ENCODE results near the gene FBXW5. TPM values are rescaled to one million over a fixed set of nuclear protein-coding genes. Genes with fewer than 3 reads are reported as not detected.
A peak's percentile ranks its signal among the peaks of the same experiment; 100 is the strongest.

Gene FBXW5, protein sequence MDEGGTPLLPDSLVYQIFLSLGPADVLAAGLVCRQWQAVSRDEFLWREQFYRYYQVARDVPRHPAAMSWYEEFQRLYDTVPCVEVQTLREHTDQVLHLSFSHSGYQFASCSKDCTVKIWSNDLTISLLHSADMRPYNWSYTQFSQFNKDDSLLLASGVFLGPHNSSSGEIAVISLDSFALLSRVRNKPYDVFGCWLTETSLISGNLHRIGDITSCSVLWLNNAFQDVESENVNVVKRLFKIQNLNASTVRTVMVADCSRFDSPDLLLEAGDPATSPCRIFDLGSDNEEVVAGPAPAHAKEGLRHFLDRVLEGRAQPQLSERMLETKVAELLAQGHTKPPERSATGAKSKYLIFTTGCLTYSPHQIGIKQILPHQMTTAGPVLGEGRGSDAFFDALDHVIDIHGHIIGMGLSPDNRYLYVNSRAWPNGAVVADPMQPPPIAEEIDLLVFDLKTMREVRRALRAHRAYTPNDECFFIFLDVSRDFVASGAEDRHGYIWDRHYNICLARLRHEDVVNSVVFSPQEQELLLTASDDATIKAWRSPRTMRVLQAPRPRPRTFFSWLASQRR
- total RNA-seq (2012; rRNA removed): 123 and 127 TPM in 2 replicates

DNA sequence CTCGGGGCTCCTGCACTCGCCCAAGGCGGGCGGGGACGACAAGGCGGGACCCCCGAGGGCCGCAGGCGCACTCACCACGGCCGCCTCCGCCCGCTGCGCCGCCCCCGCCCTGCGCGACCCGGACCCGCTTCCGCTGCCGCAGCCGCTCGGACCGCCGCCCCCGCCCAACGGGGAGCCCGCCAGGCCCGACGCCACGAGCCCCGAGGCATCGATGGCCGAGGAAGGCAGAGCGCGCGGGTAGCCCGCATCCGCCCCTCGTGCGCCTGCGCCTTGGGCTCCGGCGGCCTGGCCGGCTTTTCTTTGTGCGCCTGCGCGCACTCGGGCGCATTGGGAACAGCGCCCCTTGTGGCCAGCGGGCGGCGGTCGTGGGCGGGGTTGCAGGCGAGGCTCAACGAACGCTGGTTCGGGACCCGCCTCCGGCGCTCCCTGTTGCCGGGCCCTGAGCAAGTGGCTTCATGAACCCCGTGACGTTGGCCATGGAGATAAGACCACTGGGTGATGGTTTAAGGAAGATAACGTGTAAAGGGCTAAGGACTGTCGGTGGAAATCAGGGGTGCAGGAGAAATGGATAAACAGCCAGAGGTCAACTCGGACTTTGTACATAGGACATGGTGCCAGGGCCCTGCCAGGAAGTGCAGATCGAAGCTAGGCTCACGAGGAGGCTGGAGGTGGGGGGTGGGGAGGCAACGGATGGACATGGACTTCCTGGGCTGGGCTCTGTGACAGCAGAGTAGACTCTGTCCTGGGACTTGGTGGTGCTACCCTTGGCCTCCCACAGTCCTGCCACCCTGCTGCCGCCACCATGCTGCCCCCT lies at the start of gene FBXW5, which contains the start of gene C8G:
Gene FBXW5, minus strand, starts transcription at position 220 of the 814 bp plus-strand sequence. CDS start 655 bp downstream, outside the sequence.
Gene C8G, plus strand, starts transcription at position 725 of the 814 bp plus-strand sequence. Its CDS starts 78 bp downstream, at position 803.
- H3K27me3 ChIP-seq (ENCODE audit: control insufficient read depth, insufficient read depth, low read length): no peaks in the 10 kb centered on the region
- H3K9ac ChIP-seq (ENCODE audit: low read depth, low read length): peak within 1 kb of the TSS; percentile 97
- H3K36me3 ChIP-seq (ENCODE audit: insufficient read depth, low read length): peaks cover 36% of the 10 kb centered on the region
- peak within 1 kb of the TSS; percentile 100 for H3K4me3 ChIP-seq (ENCODE audit: low read length)
- H3K9me3 ChIP-seq (replicated peaks; ENCODE audit: low read length): no peaks in the 10 kb centered on the region
- peaks cover 34% of the 10 kb centered on the region for H3K4me1 ChIP-seq (ENCODE audit: control insufficient read depth, insufficient read depth, low read length)
- peak within 1 kb of the TSS; percentile 85 for H3K4me2 ChIP-seq (ENCODE audit: low read length)

DNA sequence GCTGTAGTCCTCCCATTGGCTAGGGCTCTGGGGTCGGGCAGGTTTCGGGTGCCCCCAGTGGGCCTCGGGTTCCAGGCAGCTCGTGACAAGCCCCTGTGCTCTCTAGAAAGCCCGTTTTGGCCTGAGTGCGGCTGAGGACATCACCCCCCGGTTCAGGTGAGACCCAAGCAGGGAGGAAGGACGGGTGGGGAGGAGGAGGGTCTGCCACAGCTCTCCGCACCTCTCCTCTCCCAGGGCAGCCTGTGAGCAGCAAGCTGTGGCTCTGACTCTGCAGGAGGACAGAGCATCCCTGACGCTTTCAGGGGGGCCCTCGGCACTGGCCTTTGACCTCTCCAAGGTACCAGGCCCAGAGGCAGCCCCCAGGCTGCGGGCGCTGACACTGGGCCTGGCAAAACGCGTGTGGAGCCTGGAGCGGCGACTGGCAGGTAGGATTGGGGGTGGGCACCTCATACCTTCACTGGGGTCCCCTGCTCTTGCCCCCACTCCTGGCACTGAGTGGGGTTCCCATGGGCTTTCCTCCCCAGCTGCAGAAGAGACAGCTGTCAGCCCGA lies 48.4 kb upstream of the FBXW5 start:
- H3K4me3 ChIP-seq (ENCODE audit: low read length): peak overlapping the region; percentile 88
- peak overlapping the region; percentile 92 for H3K4me2 ChIP-seq (ENCODE audit: low read length)
- H3K9me3 ChIP-seq (replicated peaks; ENCODE audit: low read length): no peaks in the 10 kb centered on the region
- peak overlapping the region; percentile 78 for H3K9ac ChIP-seq (ENCODE audit: low read depth, low read length)
- H3K4me1 ChIP-seq (ENCODE audit: control insufficient read depth, insufficient read depth, low read length): peaks cover 47% of the 10 kb centered on the region
- H3K27me3 ChIP-seq (ENCODE audit: control insufficient read depth, insufficient read depth, low read length): no peaks in the 10 kb centered on the region
- no peaks in the 10 kb centered on the region for H3K36me3 ChIP-seq (ENCODE audit: insufficient read depth, low read length)

DNA sequence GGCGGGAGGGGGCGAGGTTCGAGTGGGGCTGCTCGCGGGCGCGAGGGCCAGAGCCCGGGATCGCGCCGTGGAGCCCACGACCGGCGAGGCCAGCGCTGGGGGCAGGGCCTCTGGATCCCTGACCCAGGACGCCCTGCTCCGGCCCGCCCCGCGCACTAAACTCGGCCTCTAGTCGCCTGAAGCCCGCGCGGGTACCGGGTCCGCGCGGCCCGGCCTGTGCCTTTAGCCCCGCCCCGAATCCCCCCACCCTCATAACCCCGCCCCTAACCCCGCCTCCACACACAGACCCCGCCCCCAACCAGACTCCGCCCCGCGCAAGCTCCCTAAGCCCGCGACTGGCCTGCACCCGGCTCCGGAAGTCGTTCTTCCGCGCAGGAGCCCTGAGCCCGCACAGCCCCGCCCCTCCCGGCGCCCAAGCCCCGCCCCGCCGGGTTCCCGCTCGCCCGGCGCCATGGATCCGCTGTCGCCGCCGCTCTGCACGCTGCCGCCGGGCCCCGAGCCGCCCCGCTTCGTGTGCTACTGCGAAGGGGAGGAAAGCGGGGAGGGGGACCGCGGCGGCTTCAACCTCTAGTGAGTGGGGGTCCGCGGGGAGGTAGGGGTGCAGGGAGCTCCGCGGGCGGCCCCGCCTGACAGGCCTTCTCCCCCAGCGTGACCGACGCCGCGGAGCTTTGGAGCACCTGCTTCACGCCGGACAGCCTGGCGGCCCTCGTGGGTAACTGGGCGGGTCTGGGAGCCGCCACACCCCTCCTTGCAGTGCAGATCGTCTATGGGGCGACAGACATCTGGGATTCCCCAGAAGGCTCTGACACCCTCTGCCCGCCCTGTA lies 47.7 kb upstream of the FBXW5 start, which contains the start of gene PAXX:
Gene PAXX, plus strand, starts transcription at position 430 of the 826 bp plus-strand sequence. Its CDS starts 22 bp downstream, at position 452.
- peak within 1 kb of the TSS; percentile 92 for H3K4me2 ChIP-seq (ENCODE audit: low read length)
- H3K9me3 ChIP-seq (replicated peaks; ENCODE audit: low read length): no peaks in the 10 kb centered on the region
- H3K36me3 ChIP-seq (ENCODE audit: insufficient read depth, low read length): no peaks in the 10 kb centered on the region
- peak within 1 kb of the TSS; percentile 88 for H3K4me3 ChIP-seq (ENCODE audit: low read length)
- peaks cover 40% of the 10 kb centered on the region for H3K4me1 ChIP-seq (ENCODE audit: control insufficient read depth, insufficient read depth, low read length)
- H3K27me3 ChIP-seq (ENCODE audit: control insufficient read depth, insufficient read depth, low read length): no peaks in the 10 kb centered on the region
- H3K9ac ChIP-seq (ENCODE audit: low read depth, low read length): peak within 1 kb of the TSS; percentile 78

GRCh38 chr9:136990242-136990911 lies 45.8 kb upstream of the FBXW5 start:
- H3K4me2 ChIP-seq (ENCODE audit: low read length): no peak overlapping the region
- H3K9me3 ChIP-seq (replicated peaks; ENCODE audit: low read length): no peaks in the 10 kb centered on the region
- H3K36me3 ChIP-seq (ENCODE audit: insufficient read depth, low read length): no peaks in the 10 kb centered on the region
- peaks cover 22% of the 10 kb centered on the region for H3K4me1 ChIP-seq (ENCODE audit: control insufficient read depth, insufficient read depth, low read length)
- H3K4me3 ChIP-seq (ENCODE audit: low read length): no peak overlapping the region
- no peak overlapping the region for H3K9ac ChIP-seq (ENCODE audit: low read depth, low read length)
- H3K27me3 ChIP-seq (ENCODE audit: control insufficient read depth, insufficient read depth, low read length): no peaks in the 10 kb centered on the region

DNA sequence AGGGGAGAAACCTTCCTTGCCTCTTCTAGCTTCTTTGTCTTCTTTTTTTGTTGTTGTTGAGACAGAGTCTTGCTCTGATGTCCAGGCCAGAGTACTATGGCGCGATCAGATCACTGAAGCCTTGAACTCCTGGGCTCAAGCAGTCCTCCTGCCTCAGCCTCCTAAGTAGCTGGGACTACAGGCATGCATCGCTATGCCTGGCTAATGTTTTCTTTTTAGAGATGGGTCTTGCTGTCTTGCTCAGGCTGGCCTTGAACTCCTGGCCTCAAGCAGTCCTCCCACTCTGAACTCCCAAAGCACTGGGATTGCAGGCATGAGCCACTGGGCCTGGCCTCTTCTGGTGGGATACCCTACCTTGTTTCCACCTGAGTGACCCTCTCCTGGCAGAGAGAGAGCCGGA lies 44.3 kb upstream of the FBXW5 start:
- Histone ChIP-seq H3K4me3 (ENCODE audit: low read length) (no peak overlapping the region), H3K9me3 (replicated peaks; ENCODE audit: low read length) (no peaks in the 10 kb centered on the region), H3K27me3 (ENCODE audit: control insufficient read depth, insufficient read depth, low read length) (peaks cover 14% of the 10 kb centered on the region), H3K4me2 (ENCODE audit: low read length) (no peak overlapping the region), H3K36me3 (ENCODE audit: insufficient read depth, low read length) (no peaks in the 10 kb centered on the region), H3K4me1 (ENCODE audit: control insufficient read depth, insufficient read depth, low read length) (peaks cover 12% of the 10 kb centered on the region), H3K9ac (ENCODE audit: low read depth, low read length) (no peak overlapping the region)

GRCh38 chr9:136985853-136986252 lies 41.3 kb upstream of the FBXW5 start:
- H3K36me3 ChIP-seq (ENCODE audit: insufficient read depth, low read length): no peaks in the 10 kb centered on the region
- H3K4me3 ChIP-seq (ENCODE audit: low read length): no peak overlapping the region
- no peaks in the 10 kb centered on the region for H3K9me3 ChIP-seq (replicated peaks; ENCODE audit: low read length)
- no peak overlapping the region for H3K4me2 ChIP-seq (ENCODE audit: low read length)
- H3K27me3 ChIP-seq (ENCODE audit: control insufficient read depth, insufficient read depth, low read length): peaks cover 20% of the 10 kb centered on the region
- H3K9ac ChIP-seq (ENCODE audit: low read depth, low read length): no peak overlapping the region
- peaks cover 6% of the 10 kb centered on the region for H3K4me1 ChIP-seq (ENCODE audit: control insufficient read depth, insufficient read depth, low read length)

DNA sequence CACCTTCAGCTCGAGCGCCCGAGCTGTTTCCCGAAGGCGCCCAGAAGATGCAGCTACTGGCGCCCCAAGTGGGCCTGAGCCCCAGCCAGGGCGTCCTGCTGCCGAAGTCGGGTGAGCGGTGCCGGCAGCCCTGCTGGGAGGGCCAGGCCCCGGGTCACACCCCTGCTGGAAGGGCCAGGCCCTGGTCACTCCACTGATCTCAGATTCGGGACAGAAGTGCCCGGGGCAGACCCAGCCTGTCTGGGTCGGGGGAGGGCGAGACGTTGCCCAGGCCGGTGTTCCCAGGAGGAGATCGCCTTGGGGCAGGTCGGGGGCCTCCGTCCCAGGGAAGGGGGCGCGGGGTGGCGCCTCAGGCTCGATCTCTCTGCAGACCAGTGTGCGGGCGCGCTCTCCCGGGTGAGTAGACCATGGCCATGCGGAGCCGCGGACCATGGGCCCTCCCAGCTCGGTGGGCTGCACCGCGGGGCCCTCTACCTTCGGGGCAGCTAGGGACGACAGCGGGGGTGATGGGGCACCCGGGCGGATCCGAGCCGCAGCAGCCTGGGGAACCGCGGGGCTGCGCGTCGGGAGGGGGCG lies 40.6 kb upstream of the FBXW5 start:
- Histone ChIP-seq H3K4me2 (ENCODE audit: low read length) (no peak overlapping the region), H3K9ac (ENCODE audit: low read depth, low read length) (no peak overlapping the region), H3K4me3 (ENCODE audit: low read length) (no peak overlapping the region), H3K36me3 (ENCODE audit: insufficient read depth, low read length) (no peaks in the 10 kb centered on the region), H3K4me1 (ENCODE audit: control insufficient read depth, insufficient read depth, low read length) (peaks cover 6% of the 10 kb centered on the region), H3K9me3 (replicated peaks; ENCODE audit: low read length) (no peaks in the 10 kb centered on the region), H3K27me3 (ENCODE audit: control insufficient read depth, insufficient read depth, low read length) (peaks cover 20% of the 10 kb centered on the region)

GRCh38 chr9:136984464-136985026 lies 40.0 kb upstream of the FBXW5 start:
- peaks cover 20% of the 10 kb centered on the region for H3K27me3 ChIP-seq (ENCODE audit: control insufficient read depth, insufficient read depth, low read length)
- no peak overlapping the region for H3K4me2 ChIP-seq (ENCODE audit: low read length)
- H3K9me3 ChIP-seq (replicated peaks; ENCODE audit: low read length): no peaks in the 10 kb centered on the region

DNA sequence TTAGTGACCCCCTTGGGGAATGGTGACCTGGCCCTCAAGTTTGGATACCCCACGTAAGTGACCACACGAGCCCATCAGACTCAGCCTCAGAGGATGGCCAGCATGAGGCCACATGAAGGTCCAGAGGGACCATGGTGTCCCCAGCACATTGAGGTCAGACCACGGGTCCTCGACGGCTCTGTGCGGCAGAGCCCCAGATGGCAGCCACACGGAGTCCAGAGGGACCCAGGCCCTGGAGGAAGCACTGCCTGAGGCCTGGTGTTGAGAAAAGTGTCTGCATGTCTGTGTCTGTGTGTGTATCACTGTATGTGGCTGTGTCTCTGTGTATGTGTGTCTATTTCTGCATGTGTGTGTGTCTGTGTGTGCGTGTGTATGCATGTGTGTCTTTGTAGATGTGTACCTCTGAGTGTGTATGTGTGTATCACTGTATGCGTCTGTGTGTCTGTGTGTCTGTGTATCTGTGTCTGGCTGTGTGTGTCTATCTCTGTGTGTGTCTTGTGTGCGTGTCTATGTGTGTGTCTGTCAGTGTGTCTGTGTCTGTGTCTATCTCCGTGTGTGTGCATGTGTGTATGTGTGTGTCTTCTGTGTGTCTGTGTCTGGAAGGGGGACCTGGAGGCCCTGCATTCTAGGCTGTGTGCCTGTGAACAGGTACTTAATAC lies 39.2 kb upstream of the FBXW5 start:
- Histone ChIP-seq H3K9ac (ENCODE audit: low read depth, low read length) (no peak overlapping the region), H3K4me1 (ENCODE audit: control insufficient read depth, insufficient read depth, low read length) (peaks cover 6% of the 10 kb centered on the region), H3K36me3 (ENCODE audit: insufficient read depth, low read length) (no peaks in the 10 kb centered on the region), H3K4me2 (ENCODE audit: low read length) (no peak overlapping the region), H3K27me3 (ENCODE audit: control insufficient read depth, insufficient read depth, low read length) (peaks cover 20% of the 10 kb centered on the region), H3K9me3 (replicated peaks; ENCODE audit: low read length) (no peaks in the 10 kb centered on the region), H3K4me3 (ENCODE audit: low read length) (no peak overlapping the region)

More at GRCh38 chr9:136984464-136985026, 40.0 kb upstream of the FBXW5 start:
- H3K9ac ChIP-seq (ENCODE audit: low read depth, low read length): no peak overlapping the region
- no peak overlapping the region for H3K4me3 ChIP-seq (ENCODE audit: low read length)
- H3K4me1 ChIP-seq (ENCODE audit: control insufficient read depth, insufficient read depth, low read length): peaks cover 6% of the 10 kb centered on the region
- no peaks in the 10 kb centered on the region for H3K36me3 ChIP-seq (ENCODE audit: insufficient read depth, low read length)
